IMR-90 (cell line): ENCODE data around the gene RHOT2. TPM values are rescaled to one million over a fixed set of nuclear protein-coding genes. Genes with fewer than 3 reads are reported as not detected.

Experiments used
- ATAC-seq: fragments of 200-7000 bp; cut with Tn5 transposase; 2 replicates; pipeline ENCODE4 v1.9.1; 2020; ENCODE audit warnings: low read depth, mild to moderate bottlenecking, moderate library complexity
- BruUV-seq: library from RNA; stranded (reverse); fragments of 400-500 nt; replicated peaks from 2 replicates; lab custom pipeline; 2021; lab: Mats Ljungman, UMichigan
- CTCF ChIA-PET: fragments of 300-600 bp; formaldehyde crosslinking; extraction: SDS; loops from one replicate; lab custom pipeline; 2021; ENCODE audit warnings: antibody characterized with exemption; lab: Yijun Ruan, JAX
- POLR2A ChIA-PET: fragments of 300-600 bp; sonication (Branson Sonifier 250); formaldehyde crosslinking; loops from one replicate; lab custom pipeline; 2022; ENCODE audit warnings: antibody characterized with exemption; ENCODE audit not compliant: unreplicated experiment; lab: Charles Lee
- DNase-seq: peaks from one replicate; pipeline ENCODE4 v3.0.0; 2013
- H2AFZ ChIP-seq: replicated peaks from 2 replicates; pipeline ENCODE3; 2013; ENCODE audit warnings: low read length, mild to moderate bottlenecking; ENCODE audit not compliant: poor library complexity
- H2AK5ac ChIP-seq: 2 replicates; pipeline ENCODE4 v1.6.1; 2013; ENCODE audit warnings: low read depth, low read length, inconsistent platforms
- H2AK9ac ChIP-seq: replicated peaks from 2 replicates; pipeline ENCODE3; 2013; ENCODE audit warnings: mild to moderate bottlenecking, low read depth, low read length, moderate library complexity; ENCODE audit not compliant: poor library complexity
- H2BK120ac ChIP-seq: 2 replicates; pipeline ENCODE4 v1.6.1; 2013; ENCODE audit warnings: low read depth, low read length, inconsistent platforms
- H2BK15ac ChIP-seq: 3 replicates; pipeline ENCODE4 v1.6.1; 2013; ENCODE audit warnings: low read depth, low read length, inconsistent platforms
- H2BK20ac ChIP-seq: 2 replicates; pipeline ENCODE4 v1.6.1; 2013; ENCODE audit warnings: low read depth, mild to moderate bottlenecking, inconsistent platforms, low read length, moderate library complexity
- H2BK5ac ChIP-seq: 2 replicates; pipeline ENCODE4 v1.6.1; 2013; ENCODE audit warnings: mild to moderate bottlenecking, low read depth, low read length, inconsistent platforms; ENCODE audit not compliant: poor library complexity, severe bottlenecking
- H3K14ac ChIP-seq: replicated peaks from 2 replicates; pipeline ENCODE4 v1.6.1; 2013; ENCODE audit warnings: low read depth, low read length, inconsistent platforms
- H3K18ac ChIP-seq: 2 replicates; pipeline ENCODE4 v1.6.1; 2013; ENCODE audit warnings: low read depth, low read length, control low read depth
- H3K23ac ChIP-seq: 2 replicates; pipeline ENCODE4 v1.6.1; 2013; ENCODE audit warnings: low read depth, low read length, inconsistent platforms
- H3K27ac ChIP-seq: 2 replicates; pipeline ENCODE4 v1.5.1; 2013; ENCODE audit warnings: mild to moderate bottlenecking, control low read depth, low read length; ENCODE audit not compliant: insufficient read depth
- H3K27me3 ChIP-seq: 2 replicates; pipeline ENCODE4 v1.6.1; 2013; ENCODE audit warnings: low read length; ENCODE audit not compliant: control insufficient read depth, insufficient read depth
- H3K36me3 ChIP-seq: 2 replicates; pipeline ENCODE4 v1.6.1; 2013; ENCODE audit warnings: low read length, mixed read lengths; ENCODE audit not compliant: control insufficient read depth, insufficient read depth
- H3K4ac ChIP-seq: 2 replicates; pipeline ENCODE4 v1.6.1; 2013; ENCODE audit warnings: low read depth, low read length, inconsistent platforms
- H3K4me1 ChIP-seq: 2 replicates; pipeline ENCODE4 v1.6.1; 2013; ENCODE audit warnings: low read length, mixed read lengths; ENCODE audit not compliant: control insufficient read depth, insufficient read depth
- H3K4me2 ChIP-seq: 2 replicates; pipeline ENCODE4 v1.6.1; 2013; ENCODE audit warnings: low read depth, mild to moderate bottlenecking, control low read depth, low read length, moderate library complexity
- H3K4me3 ChIP-seq: 2 replicates; pipeline ENCODE4 v1.5.1; 2013; ENCODE audit warnings: low read depth, mild to moderate bottlenecking, control low read depth, low read length, moderate library complexity; ENCODE audit not compliant: insufficient read depth
- H3K56ac ChIP-seq: 2 replicates; pipeline ENCODE4 v1.6.1; 2013; ENCODE audit warnings: low read length, inconsistent platforms; ENCODE audit not compliant: insufficient read depth; ENCODE audit errors: extremely low read depth
- H3K79me1 ChIP-seq, 2 experiments: 2 replicates each; pipeline ENCODE4 v1.6.1; 2013; ENCODE audit warnings: low read length in 2 of 2, inconsistent platforms in 1 of 2, low read depth in 1 of 2
- H3K9ac ChIP-seq: 2 replicates; pipeline ENCODE4 v1.6.1; 2013; ENCODE audit warnings: low read depth, low read length, control low read depth
- H3K9me1 ChIP-seq: 2 replicates; pipeline ENCODE4 v1.6.1; 2013; ENCODE audit warnings: low read length, inconsistent platforms; ENCODE audit not compliant: insufficient read depth
- H3K9me3 ChIP-seq: 2 replicates; pipeline ENCODE4 v1.6.1; 2013; ENCODE audit warnings: low read length; ENCODE audit not compliant: control insufficient read depth, insufficient read depth
- H4K20me1 ChIP-seq: 2 replicates; pipeline ENCODE4 v1.6.1; 2013; ENCODE audit warnings: low read length, inconsistent platforms; ENCODE audit not compliant: insufficient read depth
- H4K5ac ChIP-seq: 2 replicates; pipeline ENCODE4 v1.6.1; 2013; ENCODE audit warnings: mild to moderate bottlenecking, low read depth, low read length, control low read depth
- H4K8ac ChIP-seq, 2 experiments: 2 replicates each; pipeline ENCODE4 v1.6.1; 2013; ENCODE audit warnings: low read depth in 2 of 2, low read length in 2 of 2, control low read depth in 1 of 2, inconsistent platforms in 1 of 2
- H4K91ac ChIP-seq: 2 replicates; pipeline ENCODE4 v1.6.1; 2013; ENCODE audit warnings: low read depth, low read length, inconsistent platforms; ENCODE audit not compliant: insufficient read depth
- BHLHE40 ChIP-seq: fragments of 150-350 bp; IDR thresholded peaks from 2 replicates; pipeline ENCODE4 v1.6.1; 2016; ENCODE audit warnings: mild to moderate bottlenecking, low read depth, low read length
- CEBPB ChIP-seq: IDR thresholded peaks from 2 replicates; pipeline ENCODE4 v1.6.1; 2012; ENCODE audit warnings: low read depth, low read length, improper control_type of control experiment
- FOS ChIP-seq: fragments of 150-350 bp; IDR thresholded peaks from 2 replicates; pipeline ENCODE4 v1.6.1; 2016; ENCODE audit warnings: low read depth, low read length
- MAFK ChIP-seq: IDR thresholded peaks from 2 replicates; pipeline ENCODE4 v1.6.1; 2012; ENCODE audit warnings: low read depth, low read length, improper control_type of control experiment
- RAD21 ChIP-seq: IDR thresholded peaks from 2 replicates; pipeline ENCODE4 v1.6.1; 2012; ENCODE audit warnings: low read length, improper control_type of control experiment
- RCOR1 ChIP-seq: IDR thresholded peaks from 2 replicates; pipeline ENCODE4 v1.6.1; 2012; ENCODE audit warnings: mild to moderate bottlenecking, low read length, improper control_type of control experiment; ENCODE audit not compliant: insufficient replicate concordance
- RFX5 ChIP-seq: IDR thresholded peaks from 2 replicates; pipeline ENCODE4 v1.8.0; 2012; ENCODE audit warnings: low read depth, mild to moderate bottlenecking, low read length, moderate library complexity
- WGBS, 2 experiments: methylation state at CpG; one replicate each; pipeline versions ENCODE4 v1.1.5 to v1.1.7; 2013; ENCODE audit warnings: missing lambda C conversion rate in 2 of 2; ENCODE audit not compliant: insufficient read length in 1 of 2; ENCODE audit errors: extremely low coverage in 2 of 2; 5-methylcytosine and 5-hydroxymethylcytosine counted together
- dilution Hi-C: fragments of 300-500 bp; cut with HindIII; formaldehyde crosslinking; loops from one replicate; pipeline ENCODE4 v1.14.3; 2018; ENCODE audit warnings: low sequenced_read_pairs; ENCODE audit not compliant: unreplicated experiment
- in situ Hi-C: fragments of 300-500 bp; cut with MboI; formaldehyde crosslinking; loops from 3 replicates; pipeline ENCODE4 v1.14.3; 2019; ENCODE audit warnings: low sequenced_read_pairs, inconsistent platforms, mixed read lengths
- intact Hi-C: fragments of 100-400 bp; cut with micrococcal nuclease; formaldehyde crosslinking; loops from 2 replicates; pipeline ENCODE4 v1.10.0; 2022
- polyA plus RNA-seq, 3 experiments: library from polyadenylated mRNA; depleted of rRNA; stranded (reverse); fragments of >200 nt; gene quantifications; 2 replicates each; pipeline ENCODE4 v1.2.3, GENCODE V29; 2012; ENCODE audit warnings: low replicate concordance in 1 of 3
- total RNA-seq: library from RNA; depleted of rRNA; stranded (reverse); fragments of >200 nt; gene quantifications from 2 replicates; pipeline ENCODE4 v1.2.3, GENCODE V29; 2012
- TF ChIP-seq, protein P1 (sequence below): conservative IDR thresholded peaks from 2 replicates; pipeline ENCODE4 v1.5.1; 2012; ENCODE audit warnings: mild to moderate bottlenecking, low read depth, low read length, improper control_type of control experiment
- TF ChIP-seq, protein P2 (sequence below): fragments of 150-350 bp; IDR thresholded peaks from 2 replicates; pipeline ENCODE4 v1.6.1; 2017; ENCODE audit warnings: mild to moderate bottlenecking, antibody characterized with exemption, low read length, low read depth

Gene RHOT2
- total and polyA plus RNA-seq, 2 of the 4 experiments (the other 2 are of a cell fraction), result 20.3 to 181 TPM

DNA sequence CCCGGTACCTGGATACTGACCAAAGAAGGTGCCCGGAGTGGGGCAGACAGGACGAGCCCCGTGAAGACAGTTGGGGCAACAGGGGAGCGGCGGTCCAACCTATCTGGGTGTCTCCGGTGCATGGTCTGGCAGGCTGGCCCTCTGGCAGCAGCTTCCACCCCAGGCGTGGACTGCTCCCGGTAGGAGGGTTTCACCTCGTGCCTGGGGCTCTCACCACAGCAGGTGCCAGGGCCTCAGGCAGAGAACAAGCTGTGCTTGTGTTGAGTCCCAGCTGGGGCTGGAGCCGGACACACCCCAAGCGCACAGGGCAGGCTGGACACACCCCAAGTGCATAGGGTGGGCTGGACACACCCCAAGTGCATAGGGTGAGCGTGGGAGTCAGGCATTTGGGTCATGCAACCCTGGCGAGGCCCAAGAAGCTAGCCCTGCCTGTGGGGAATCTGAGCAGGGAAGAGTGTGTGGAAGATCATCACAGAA, 39.2 kb downstream of the RHOT2 start:
- Histone ChIP-seq H3K36me3 (no peaks in the 10 kb centered on the region), H3K9me3 (no peaks in the 10 kb centered on the region), H3K27ac (no peak overlapping the region), H3K4me3 (no peak overlapping the region), H3K4me1 (peaks cover 5% of the 10 kb centered on the region; the same call in 1 of the 2 replicates), H2AFZ (peak overlapping the region; percentile 23), H3K9ac (no peak overlapping the region), H2AK5ac (no peak overlapping the region), H3K23ac (no peak overlapping the region), H4K8ac (no peak overlapping the region), H2BK20ac (no peak overlapping the region), H2AK9ac (no peak overlapping the region), H2BK15ac (no peak overlapping the region), H2BK5ac (no peak overlapping the region), H3K4me2 (no peak overlapping the region), H3K18ac (no peak overlapping the region), H3K79me1 (no peaks in the 10 kb centered on the region), H3K56ac (no peak overlapping the region), H3K14ac (no peak overlapping the region), H4K91ac (no peak overlapping the region), H3K4ac (no peak overlapping the region), H4K5ac (no peak overlapping the region), H3K27me3 (peaks cover 52% of the 10 kb centered on the region), H4K20me1 (peaks cover 18% of the 10 kb centered on the region; the same call in 1 of the 2 replicates), H3K9me1 (no peaks in the 10 kb centered on the region), H2BK120ac (no peak overlapping the region)
- no TSS peak for BruUV-seq
- CTCF ChIA-PET, result no interaction called here
- TF ChIP-seq, protein P1, sequence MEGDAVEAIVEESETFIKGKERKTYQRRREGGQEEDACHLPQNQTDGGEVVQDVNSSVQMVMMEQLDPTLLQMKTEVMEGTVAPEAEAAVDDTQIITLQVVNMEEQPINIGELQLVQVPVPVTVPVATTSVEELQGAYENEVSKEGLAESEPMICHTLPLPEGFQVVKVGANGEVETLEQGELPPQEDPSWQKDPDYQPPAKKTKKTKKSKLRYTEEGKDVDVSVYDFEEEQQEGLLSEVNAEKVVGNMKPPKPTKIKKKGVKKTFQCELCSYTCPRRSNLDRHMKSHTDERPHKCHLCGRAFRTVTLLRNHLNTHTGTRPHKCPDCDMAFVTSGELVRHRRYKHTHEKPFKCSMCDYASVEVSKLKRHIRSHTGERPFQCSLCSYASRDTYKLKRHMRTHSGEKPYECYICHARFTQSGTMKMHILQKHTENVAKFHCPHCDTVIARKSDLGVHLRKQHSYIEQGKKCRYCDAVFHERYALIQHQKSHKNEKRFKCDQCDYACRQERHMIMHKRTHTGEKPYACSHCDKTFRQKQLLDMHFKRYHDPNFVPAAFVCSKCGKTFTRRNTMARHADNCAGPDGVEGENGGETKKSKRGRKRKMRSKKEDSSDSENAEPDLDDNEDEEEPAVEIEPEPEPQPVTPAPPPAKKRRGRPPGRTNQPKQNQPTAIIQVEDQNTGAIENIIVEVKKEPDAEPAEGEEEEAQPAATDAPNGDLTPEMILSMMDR, result no peak
- no peak for TF ChIP-seq RAD21
- TF ChIP-seq FOS, result no peak
- no peak for TF ChIP-seq RFX5
- no peak for TF ChIP-seq CEBPB
- TF ChIP-seq BHLHE40, result no peak
- TF ChIP-seq, protein P2, sequence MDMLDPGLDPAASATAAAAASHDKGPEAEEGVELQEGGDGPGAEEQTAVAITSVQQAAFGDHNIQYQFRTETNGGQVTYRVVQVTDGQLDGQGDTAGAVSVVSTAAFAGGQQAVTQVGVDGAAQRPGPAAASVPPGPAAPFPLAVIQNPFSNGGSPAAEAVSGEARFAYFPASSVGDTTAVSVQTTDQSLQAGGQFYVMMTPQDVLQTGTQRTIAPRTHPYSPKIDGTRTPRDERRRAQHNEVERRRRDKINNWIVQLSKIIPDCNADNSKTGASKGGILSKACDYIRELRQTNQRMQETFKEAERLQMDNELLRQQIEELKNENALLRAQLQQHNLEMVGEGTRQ, result no peak
- TF ChIP-seq MAFK, result no peak
- TF ChIP-seq RCOR1, result no peak
- 37% methylated on average over 9 of the region's 14 CpGs; no CpG with 5 or more reads in 1 of the 2 experiments for WGBS, 2 experiments
- ATAC-seq (no peak), DNase-seq (no peak)
- dilution Hi-C loops (no loop called here), in situ Hi-C loops (loop anchor here (25.0 kb wide), 1 partner anchor 355 kb away; the partner anchor contains the start of gene SSTR5), intact Hi-C loops (no loop called here)
- POLR2A ChIA-PET, result no interaction called here
